Measurements from ENCODE around the gene PRKCB. TPM values are rescaled to one million over a fixed set of nuclear protein-coding genes. Genes with fewer than 3 reads are reported as not detected.

PRKCB gene
- total and polyA plus RNA-seq, 4 experiments from 2014 or later, result 46.5 to 106 (median 98.2) TPM

GRCh38 chr16:23917621-23918020 lies 81.8 kb downstream of the PRKCB start:
- Histone ChIP-seq H3K4me1 (ENCODE audit: insufficient read depth, low read length) (peaks cover 34% of the 10 kb centered on the region), H3K9me3 (ENCODE audit: control insufficient read depth in 1 of 2, low read length in 2 of 2) (no peaks in the 10 kb centered on the region), H3K27ac (ENCODE audit: low read depth, low read length) (no peak overlapping the region), H3K36me3 (ENCODE audit: insufficient read depth, low read length) (no peaks in the 10 kb centered on the region), H3K4me3 (ENCODE audit: low read length in 2 of 2) (no peak overlapping the region), H3K27me3 (ENCODE audit: insufficient read depth, low read length) (no peaks in the 10 kb centered on the region)
- ChIA-PET CTCF (ENCODE audit: partially characterized antibody) (no interaction called here), POLR2A (ENCODE audit: partially characterized antibody) (no interaction called here)
- no peak for DNase-seq
- Mint-ChIP-seq H3K4me3 (no peak overlapping the region), H3K36me3 (peaks cover 11 to 31% of the 10 kb centered on the region in 2 donors), H3K4me1 (peaks cover 37 to 67% (median 46%) of the 10 kb centered on the region in 4 donors), H3K27ac (peak overlapping the region in 2 of 7 donors; percentile 6 to 8), H3K27me3 (no peaks in the 10 kb centered on the region), H3K9me3 (peaks cover 0 to 3% (median 0%) of the 10 kb centered on the region in 8 donors)
- intact Hi-C loops (cut with micrococcal nuclease), result no loop called here

GRCh38 chr16:23920446-23920845 lies 84.7 kb downstream of the PRKCB start:
- no peaks in the 10 kb centered on the region for H3K27me3 Mint-ChIP-seq
- Histone ChIP-seq H3K27me3 (ENCODE audit: insufficient read depth, low read length) (no peaks in the 10 kb centered on the region), H3K36me3 (ENCODE audit: insufficient read depth, low read length) (no peaks in the 10 kb centered on the region), H3K27ac (ENCODE audit: low read depth, low read length) (no peak overlapping the region), H3K9me3 (ENCODE audit: control insufficient read depth in 1 of 2, low read length in 2 of 2) (no peaks in the 10 kb centered on the region), H3K4me3 (ENCODE audit: low read length in 2 of 2) (no peak overlapping the region), H3K4me1 (ENCODE audit: insufficient read depth, low read length) (peaks cover 21% of the 10 kb centered on the region)
- CTCF ChIA-PET (ENCODE audit: partially characterized antibody), result no interaction called here
- H3K36me3 Mint-ChIP-seq, result peaks cover 12 to 40% of the 10 kb centered on the region in 2 donors
- POLR2A ChIA-PET (ENCODE audit: partially characterized antibody), result no interaction called here
- H3K27ac Mint-ChIP-seq, result peak overlapping the region in 1 of 7 donors; percentile 77
- H3K9me3 Mint-ChIP-seq, result peaks cover 0 to 3% (median 0%) of the 10 kb centered on the region in 8 donors
- H3K4me1 Mint-ChIP-seq, result peaks cover 33 to 63% (median 51%) of the 10 kb centered on the region in 4 donors
- peak overlapping the region in 1 of 8 donors; percentile 28 for H3K4me3 Mint-ChIP-seq
- intact Hi-C loops (cut with micrococcal nuclease), result no loop called here
- no peak for DNase-seq

DNA sequence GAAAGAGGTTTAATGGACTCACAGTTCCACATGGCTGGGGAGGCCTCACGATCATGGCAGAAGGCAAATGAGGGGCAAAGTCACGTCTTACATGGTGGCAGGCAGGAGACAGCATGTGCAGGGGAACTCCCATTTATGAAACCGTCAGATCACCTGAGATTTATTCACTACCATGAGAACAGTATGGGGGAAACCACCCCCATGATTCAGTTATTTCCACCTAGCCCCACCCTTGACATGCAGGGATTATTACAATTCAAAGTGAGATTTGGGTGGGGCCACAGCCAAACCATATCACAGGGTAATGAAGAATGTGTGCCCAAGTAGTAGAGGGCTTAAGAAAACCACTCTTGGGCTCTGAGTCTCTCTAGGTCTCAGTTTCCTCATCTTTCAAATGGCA lies 85.1 kb downstream of the PRKCB start:
- intact Hi-C loops (cut with micrococcal nuclease), result no loop called here
- H3K4me3 ChIP-seq (ENCODE audit: low read length in 2 of 2), result no peak overlapping the region
- CTCF ChIA-PET (ENCODE audit: partially characterized antibody), result interaction anchor here (0.6 kb wide), 1 partner anchor 376 kb away, joined by 3 read pairs; no protein-coding TSS in a partner anchor
- H3K4me1 Mint-ChIP-seq, result peaks cover 33 to 63% (median 53%) of the 10 kb centered on the region in 4 donors
- H3K27ac Mint-ChIP-seq, result peak overlapping the region in 1 of 7 donors; percentile 77
- no peak for DNase-seq
- no peaks in the 10 kb centered on the region for H3K36me3 ChIP-seq (ENCODE audit: insufficient read depth, low read length)
- no peaks in the 10 kb centered on the region for H3K9me3 ChIP-seq (ENCODE audit: control insufficient read depth in 1 of 2, low read length in 2 of 2)
- peaks cover 16 to 44% of the 10 kb centered on the region in 2 donors for H3K36me3 Mint-ChIP-seq
- H3K27ac ChIP-seq (ENCODE audit: low read depth, low read length), result no peak overlapping the region
- no peaks in the 10 kb centered on the region for H3K27me3 ChIP-seq (ENCODE audit: insufficient read depth, low read length)
- peak overlapping the region in 1 of 8 donors; percentile 28 for H3K4me3 Mint-ChIP-seq
- H3K4me1 ChIP-seq (ENCODE audit: insufficient read depth, low read length), result peaks cover 21% of the 10 kb centered on the region
- POLR2A ChIA-PET (ENCODE audit: partially characterized antibody), result interaction anchor here (0.6 kb wide), 1 partner anchor 153 kb away, joined by 3 read pairs; no protein-coding TSS in a partner anchor
- H3K27me3 Mint-ChIP-seq, result no peaks in the 10 kb centered on the region
- peaks cover 0 to 3% (median 0%) of the 10 kb centered on the region in 8 donors for H3K9me3 Mint-ChIP-seq

DNA sequence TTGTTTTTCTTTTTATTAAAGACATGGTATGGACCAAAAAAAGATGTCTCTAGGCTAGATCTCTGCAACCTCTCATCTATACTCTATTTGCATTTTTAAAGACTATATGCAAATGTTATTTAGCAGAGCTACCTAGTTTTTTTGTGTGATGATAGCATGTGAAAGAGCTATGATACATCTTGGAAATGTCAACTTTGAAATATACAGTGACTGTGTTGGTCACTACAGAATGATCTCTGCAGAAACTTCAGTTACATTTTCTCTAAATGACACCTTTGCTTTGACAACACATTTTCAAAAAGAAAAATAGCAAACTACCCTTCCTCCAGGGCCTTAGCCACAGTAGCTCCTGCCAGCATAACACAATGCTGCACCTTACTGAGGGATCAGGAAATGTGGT lies 86.6 kb downstream of the PRKCB start:
- Mint-ChIP-seq H3K4me3 (no peak overlapping the region), H3K9me3 (peaks cover 0 to 3% (median 0%) of the 10 kb centered on the region in 8 donors), H3K27me3 (no peaks in the 10 kb centered on the region), H3K4me1 (peaks cover 32 to 62% (median 55%) of the 10 kb centered on the region in 4 donors), H3K27ac (no peak overlapping the region), H3K36me3 (peaks cover 16 to 38% of the 10 kb centered on the region in 2 donors)
- Histone ChIP-seq H3K4me1 (ENCODE audit: insufficient read depth, low read length) (peaks cover 21% of the 10 kb centered on the region), H3K27me3 (ENCODE audit: insufficient read depth, low read length) (no peaks in the 10 kb centered on the region), H3K27ac (ENCODE audit: low read depth, low read length) (no peak overlapping the region), H3K36me3 (ENCODE audit: insufficient read depth, low read length) (no peaks in the 10 kb centered on the region), H3K9me3 (ENCODE audit: control insufficient read depth in 1 of 2, low read length in 2 of 2) (no peaks in the 10 kb centered on the region), H3K4me3 (ENCODE audit: low read length in 2 of 2) (no peak overlapping the region)
- ChIA-PET CTCF (ENCODE audit: partially characterized antibody) (interaction anchor here (1.9 kb wide), 1 partner anchor 88 kb away, joined by 9 read pairs; no protein-coding TSS in a partner anchor), POLR2A (ENCODE audit: partially characterized antibody) (interaction anchor here (0.9 kb wide), 1 partner anchor 9 kb away, joined by 3 read pairs; no protein-coding TSS in a partner anchor)
- intact Hi-C loops (cut with micrococcal nuclease), result no loop called here
- DNase-seq, result no peak

GRCh38 chr16:23924128-23924527 lies 88.3 kb downstream of the PRKCB start:
- peaks cover 13 to 36% of the 10 kb centered on the region in 2 donors for H3K36me3 Mint-ChIP-seq
- DNase-seq, result no peak
- ChIA-PET CTCF (ENCODE audit: partially characterized antibody) (no interaction called here), POLR2A (ENCODE audit: partially characterized antibody) (no interaction called here)
- peak overlapping the region in 3 of 7 donors; percentile 13 to 53 (median 38) for H3K27ac Mint-ChIP-seq
- H3K27me3 ChIP-seq (ENCODE audit: insufficient read depth, low read length), result no peaks in the 10 kb centered on the region
- no peaks in the 10 kb centered on the region for H3K27me3 Mint-ChIP-seq
- intact Hi-C loops (cut with micrococcal nuclease), result no loop called here
- H3K4me1 ChIP-seq (ENCODE audit: insufficient read depth, low read length), result peaks cover 21% of the 10 kb centered on the region
- H3K36me3 ChIP-seq (ENCODE audit: insufficient read depth, low read length), result peaks cover under 1% of the 10 kb centered on the region
- peak overlapping the region in 1 of 8 donors; percentile 4 for H3K4me3 Mint-ChIP-seq
- H3K9me3 ChIP-seq (ENCODE audit: control insufficient read depth in 1 of 2, low read length in 2 of 2), result no peaks in the 10 kb centered on the region
- no peak overlapping the region for H3K27ac ChIP-seq (ENCODE audit: low read depth, low read length)
- H3K4me1 Mint-ChIP-seq, result peaks cover 35 to 67% (median 56%) of the 10 kb centered on the region in 4 donors
- H3K9me3 Mint-ChIP-seq, result peaks cover 0 to 3% (median 0%) of the 10 kb centered on the region in 8 donors
- H3K4me3 ChIP-seq (ENCODE audit: low read length in 2 of 2), result no peak overlapping the region

DNA sequence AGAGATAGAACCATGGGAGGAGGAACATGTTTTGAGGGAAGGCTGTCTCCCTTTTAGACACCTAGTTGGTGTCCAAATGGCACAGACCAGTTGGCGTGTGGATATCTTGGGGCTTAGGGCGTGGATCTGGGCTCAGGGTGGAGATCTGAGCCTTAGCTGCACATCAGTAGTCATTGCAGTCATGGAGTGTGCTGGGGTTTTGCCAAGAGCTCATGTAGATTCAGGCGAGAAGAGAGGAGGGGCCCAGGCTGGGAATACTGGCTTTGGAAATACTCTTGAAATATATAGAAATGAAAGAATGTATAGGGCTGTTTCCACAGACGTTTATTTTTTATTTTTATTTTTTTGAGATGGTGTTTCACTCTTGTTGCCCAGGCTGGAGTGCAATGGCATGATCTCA lies 92.0 kb downstream of the PRKCB start:
- H3K27me3 Mint-ChIP-seq, result no peaks in the 10 kb centered on the region
- intact Hi-C loops (cut with micrococcal nuclease), result no loop called here
- ChIA-PET CTCF (ENCODE audit: partially characterized antibody) (interaction anchor here (0.5 to 1.2 kb wide), 2 partner anchors 20 to 86 kb away, joined by 3 read pairs; no protein-coding TSS in a partner anchor), POLR2A (ENCODE audit: partially characterized antibody) (interaction anchor here (0.7 kb wide), 1 partner anchor 53 kb away, joined by 3 read pairs; no protein-coding TSS in a partner anchor)
- H3K4me1 Mint-ChIP-seq, result peaks cover 29 to 54% (median 48%) of the 10 kb centered on the region in 4 donors
- Histone ChIP-seq H3K36me3 (ENCODE audit: insufficient read depth, low read length) (peaks cover 4% of the 10 kb centered on the region), H3K27ac (ENCODE audit: low read depth, low read length) (no peak overlapping the region), H3K4me1 (ENCODE audit: insufficient read depth, low read length) (peaks cover 1% of the 10 kb centered on the region), H3K27me3 (ENCODE audit: insufficient read depth, low read length) (no peaks in the 10 kb centered on the region), H3K9me3 (ENCODE audit: control insufficient read depth in 1 of 2, low read length in 2 of 2) (no peaks in the 10 kb centered on the region), H3K4me3 (ENCODE audit: low read length in 2 of 2) (no peak overlapping the region)
- H3K36me3 Mint-ChIP-seq, result peaks cover 15 to 30% of the 10 kb centered on the region in 2 donors
- H3K27ac Mint-ChIP-seq, result peak overlapping the region in 3 of 7 donors; percentile 6 to 43 (median 7)
- H3K9me3 Mint-ChIP-seq, result peaks cover 0 to 2% (median 0%) of the 10 kb centered on the region in 8 donors
- DNase-seq, result no peak
- H3K4me3 Mint-ChIP-seq, result peak overlapping the region in 1 of 8 donors; percentile 18

- Mint-ChIP-seq H3K4me3 (no peak overlapping the region), H3K27me3 (no peaks in the 10 kb centered on the region), H3K4me1 (peaks cover 38 to 54% (median 49%) of the 10 kb centered on the region in 4 donors), H3K36me3 (peaks cover 15 to 39% of the 10 kb centered on the region in 2 donors), H3K27ac (peak overlapping the region in 1 of 7 donors; percentile 4), H3K9me3 (peaks cover 0 to 6% (median 0%) of the 10 kb centered on the region in 8 donors)
- peaks cover 4% of the 10 kb centered on the region for H3K36me3 ChIP-seq (ENCODE audit: insufficient read depth, low read length)
- CTCF ChIA-PET (ENCODE audit: partially characterized antibody), result interaction anchor here (1.0 kb wide), 1 partner anchor 81 kb away, joined by 3 read pairs; no protein-coding TSS in a partner anchor
- H3K4me1 ChIP-seq (ENCODE audit: insufficient read depth, low read length), result peaks cover 9% of the 10 kb centered on the region
- POLR2A ChIA-PET (ENCODE audit: partially characterized antibody), result no interaction called here
- no peaks in the 10 kb centered on the region for H3K9me3 ChIP-seq (ENCODE audit: control insufficient read depth in 1 of 2, low read length in 2 of 2)
- no peak overlapping the region for H3K27ac ChIP-seq (ENCODE audit: low read depth, low read length)
- no peak overlapping the region for H3K4me3 ChIP-seq (ENCODE audit: low read length in 2 of 2)
- no peaks in the 10 kb centered on the region for H3K27me3 ChIP-seq (ENCODE audit: insufficient read depth, low read length)
- DNase-seq, result no peak
- intact Hi-C loops (cut with micrococcal nuclease), result no loop called here
These were observed 93.5 kb downstream of the PRKCB start for GRCh38 chr16:23929237-23929636.

Data from CD4-positive, alpha-beta memory T cell (primary cell).